Activated CD8-positive, alpha-beta memory T cell treated with anti-CD3 and anti-CD28 coated beads for 1 hour (primary cell): ENCODE measurements around the gene AMY1A.
"Not testable (repeated sequence)": the region's sequence is repeated elsewhere in the genome, so short reads cannot be mapped to it uniquely, and the experiment has no call there.

ENCODE experiments used
- DNase-seq, 2 donors: peaks; one replicate each; pipeline ENCODE4 v3.0.0-alpha.2; 2020; ENCODE audit warnings: low read depth in 1 of 2; ENCODE audit errors: extremely low read depth in 1 of 2

The AMY1A gene

DNA sequence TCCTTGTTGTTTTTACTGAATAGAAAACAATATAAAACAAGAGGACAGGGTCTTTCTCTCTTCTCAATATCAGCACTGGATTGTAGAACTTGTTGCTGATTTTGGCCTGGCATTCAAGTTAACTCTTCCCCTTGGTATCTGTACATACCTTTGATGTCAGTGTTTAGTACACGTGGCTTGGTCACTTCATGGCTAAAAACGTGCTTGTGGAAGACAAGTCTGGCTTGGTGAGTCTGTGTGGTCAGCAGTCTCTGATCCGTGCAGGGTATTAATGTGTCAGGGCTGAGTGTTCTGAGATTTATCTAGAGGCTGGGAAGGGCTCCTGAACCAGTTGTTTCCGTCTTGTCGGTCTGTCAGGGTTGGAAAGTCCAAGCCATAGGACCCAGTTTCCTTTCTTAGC, at the start of gene AMY1A:
TSS of gene AMY1A (plus strand) at position 301 of the 400 bp plus-strand sequence. CDS start 571 bp downstream, outside the sequence.
- DNase-seq: not testable (repeated sequence)

DNA sequence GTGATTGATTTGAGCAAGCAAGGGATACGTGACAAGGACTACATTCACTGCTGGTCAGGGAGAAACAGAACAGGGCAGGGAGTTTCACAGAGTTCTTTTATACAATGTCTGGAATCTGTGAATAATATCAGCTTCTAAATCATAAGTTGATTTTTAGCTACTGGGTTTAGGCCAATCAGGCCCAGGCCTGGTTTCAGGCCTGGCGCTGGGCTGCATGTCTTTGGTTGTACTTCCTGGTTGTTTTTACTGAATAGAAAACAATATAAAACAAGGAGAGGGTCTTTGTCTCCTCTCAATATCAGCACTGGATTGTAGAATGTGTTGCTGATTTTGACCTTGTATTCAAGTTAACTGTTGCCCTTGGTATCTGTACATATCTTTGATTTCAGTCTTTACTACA, 39.2 kb upstream of the AMY1A start:
- no peak for DNase-seq

DNA sequence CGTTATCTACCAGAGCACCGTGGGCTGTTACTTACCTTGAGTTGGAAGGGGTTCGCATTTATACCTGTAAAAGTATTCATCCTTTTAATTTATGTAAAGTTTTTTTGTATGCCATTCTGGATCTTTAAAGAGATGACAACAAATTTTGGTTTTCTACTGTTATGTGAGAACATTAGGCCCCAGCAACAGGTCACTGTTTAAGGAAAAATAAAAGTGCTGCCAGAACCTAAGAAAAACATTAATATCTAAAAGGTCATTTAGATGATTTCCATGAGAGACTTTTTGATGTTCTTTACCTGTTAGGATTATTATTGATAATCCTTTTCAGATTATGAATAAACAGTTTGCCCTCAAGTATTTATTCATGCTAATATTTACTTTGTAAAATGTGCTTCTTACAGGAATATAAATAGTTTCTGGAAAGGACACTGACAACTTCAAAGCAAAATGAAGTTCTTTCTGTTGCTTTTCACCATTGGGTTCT, 38.5 kb upstream of the AMY1A start, which contains the start of gene AMY2A:
TSS of gene AMY2A (plus strand) at position 434 of the 484 bp plus-strand sequence. CDS start at position 448, 14 bp downstream.
- DNase-seq: not testable (repeated sequence)

DNA sequence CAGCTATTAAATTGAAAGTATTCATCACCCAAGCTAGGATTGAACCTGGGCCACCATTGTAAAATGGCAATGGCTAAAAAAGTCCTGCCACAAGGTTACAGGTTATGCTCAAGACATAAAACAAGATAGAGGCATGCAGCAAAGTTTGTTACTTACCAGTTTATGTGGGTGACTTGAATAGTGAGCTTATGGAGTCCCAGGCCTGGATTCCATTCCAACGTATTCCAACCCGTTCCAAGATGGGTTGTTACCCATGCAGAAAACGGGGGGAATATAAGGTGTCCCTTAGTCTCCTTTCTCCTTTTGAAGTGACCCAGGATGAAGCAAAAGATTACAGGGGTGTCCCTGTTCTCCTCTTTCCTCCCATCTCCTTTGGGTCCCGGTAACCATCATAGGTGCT, 28.1 kb upstream of the AMY1A start:
- not testable (repeated sequence) for DNase-seq

DNA sequence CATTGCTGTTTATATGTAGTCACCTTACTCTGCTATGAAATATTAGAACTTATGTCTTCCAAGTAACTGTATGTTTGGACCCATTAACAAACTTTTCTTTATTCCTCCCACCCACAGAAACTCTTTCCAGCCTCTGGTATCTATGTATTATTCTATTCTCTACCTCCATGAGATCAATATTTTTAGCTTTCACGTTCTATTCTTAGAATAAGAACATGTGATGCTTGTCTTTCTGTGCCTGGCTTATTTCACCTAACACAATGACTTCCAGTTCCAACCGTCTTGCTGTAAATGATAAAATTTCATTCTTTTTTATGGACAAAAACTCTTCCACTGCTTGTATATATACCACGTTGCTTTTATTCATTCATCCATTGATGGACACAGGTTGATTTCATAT, 14.4 kb upstream of the AMY1A start:
- not testable (repeated sequence) for DNase-seq

GRCh38 chr1:103643908-103644307, 11.7 kb upstream of the AMY1A start:
- DNase-seq: not testable (repeated sequence)

- DNase-seq: not testable (repeated sequence)
Observed at GRCh38 chr1:103650305-103650704, 5.3 kb upstream of the AMY1A start.

GRCh38 chr1:103650889-103651288, 4.7 kb upstream of the AMY1A start:
- not testable (repeated sequence) for DNase-seq

GRCh38 chr1:103654133-103654532, 1.4 kb upstream of the AMY1A start:
- not testable (repeated sequence) for DNase-seq

- not testable (repeated sequence) for DNase-seq
Observed at GRCh38 chr1:103676335-103676734, 20.8 kb downstream of the AMY1A start.

DNA sequence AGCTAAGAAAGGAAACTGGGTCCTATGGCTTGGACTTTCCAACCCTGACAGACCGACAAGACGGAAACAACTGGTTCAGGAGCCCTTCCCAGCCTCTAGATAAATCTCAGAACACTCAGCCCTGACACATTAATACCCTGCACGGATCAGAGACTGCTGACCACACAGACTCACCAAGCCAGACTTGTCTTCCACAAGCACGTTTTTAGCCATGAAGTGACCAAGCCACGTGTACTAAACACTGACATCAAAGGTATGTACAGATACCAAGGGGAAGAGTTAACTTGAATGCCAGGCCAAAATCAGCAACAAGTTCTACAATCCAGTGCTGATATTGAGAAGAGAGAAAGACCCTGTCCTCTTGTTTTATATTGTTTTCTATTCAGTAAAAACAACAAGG, 40.5 kb downstream of the AMY1A start, which contains the start of gene AMY1B:
TSS of gene AMY1B (minus strand) at position 101 of the 400 bp plus-strand sequence. CDS start 571 bp downstream, outside the sequence.
- not testable (repeated sequence) for DNase-seq

DNA sequence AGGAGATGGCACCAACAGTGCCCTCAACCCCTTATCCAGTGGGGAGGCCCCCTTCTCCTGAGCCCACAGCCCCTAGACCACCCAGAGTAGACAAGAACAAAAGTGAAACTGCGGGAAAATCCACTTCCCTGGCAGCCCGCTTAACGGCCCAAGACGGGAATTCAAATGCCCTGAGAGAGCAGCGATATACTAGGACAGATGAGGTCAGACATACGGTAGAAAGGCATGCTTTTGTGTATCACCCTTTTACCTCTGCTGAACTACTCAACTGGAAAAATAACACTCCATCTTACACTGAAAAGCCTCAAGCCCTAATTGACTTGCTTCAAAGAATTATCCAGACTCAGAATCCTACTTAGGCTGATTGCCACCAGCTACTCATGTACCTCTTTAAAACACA, 41.9 kb downstream of the AMY1A start:
- DNase-seq: not testable (repeated sequence)

DNA sequence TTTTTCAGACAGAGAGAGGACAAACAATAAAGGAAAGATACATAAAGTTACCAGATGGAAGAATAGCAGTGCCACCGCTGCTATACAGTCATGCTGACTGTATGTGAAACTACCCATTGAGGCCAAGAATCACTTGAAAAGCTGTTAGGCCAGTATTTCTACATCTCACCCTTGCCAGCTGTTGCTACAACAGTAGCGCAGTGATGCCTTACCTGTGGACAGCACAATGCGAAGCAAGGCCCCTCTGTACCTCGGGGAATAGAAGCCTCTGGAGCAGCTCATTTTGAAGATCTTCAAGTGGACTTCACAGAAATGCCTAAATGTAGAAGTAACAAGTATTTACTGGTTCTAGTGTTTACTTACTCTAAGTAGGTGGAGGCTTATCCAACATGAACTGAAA, 45.1 kb downstream of the AMY1A start:
- not testable (repeated sequence) for DNase-seq

DNA sequence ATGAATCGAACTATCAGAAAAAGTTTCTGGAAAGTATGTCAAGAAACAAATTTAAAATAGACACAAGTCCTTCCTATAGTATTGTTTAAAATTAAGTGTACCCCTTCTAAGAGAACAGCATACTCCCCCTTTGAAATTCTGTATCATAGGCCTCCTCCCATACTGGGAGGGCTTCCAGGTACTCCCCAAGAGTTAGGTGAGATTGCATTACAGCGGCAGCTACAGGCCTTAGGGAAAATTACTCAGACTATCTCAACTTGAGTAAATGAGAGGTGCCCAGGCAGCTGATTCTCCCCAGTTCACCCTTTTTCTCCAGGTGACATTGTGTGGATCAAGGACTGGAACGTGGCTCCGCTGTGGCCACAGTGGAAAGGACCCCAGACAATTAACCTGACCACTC, 45.7 kb downstream of the AMY1A start:
- DNase-seq: not testable (repeated sequence)

DNA sequence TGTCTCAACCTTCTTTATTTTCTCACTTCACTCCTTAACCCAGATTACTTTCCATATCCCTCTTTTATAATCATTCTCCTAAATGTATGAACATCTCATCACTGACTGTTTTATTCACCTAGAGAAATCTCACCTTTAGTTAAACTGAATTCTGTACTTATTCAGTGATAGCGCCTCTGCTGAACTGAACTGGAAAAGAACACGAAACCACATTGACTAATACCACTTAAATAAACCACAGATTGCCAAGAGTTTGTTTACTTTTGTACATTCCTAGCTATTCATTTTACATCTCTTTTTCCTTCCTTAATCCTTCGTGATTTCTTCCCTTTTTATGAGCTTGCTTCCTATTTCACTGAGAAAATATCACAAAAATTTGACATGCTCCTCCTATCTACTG, 52.1 kb downstream of the AMY1A start:
- not testable (repeated sequence) for DNase-seq

DNA sequence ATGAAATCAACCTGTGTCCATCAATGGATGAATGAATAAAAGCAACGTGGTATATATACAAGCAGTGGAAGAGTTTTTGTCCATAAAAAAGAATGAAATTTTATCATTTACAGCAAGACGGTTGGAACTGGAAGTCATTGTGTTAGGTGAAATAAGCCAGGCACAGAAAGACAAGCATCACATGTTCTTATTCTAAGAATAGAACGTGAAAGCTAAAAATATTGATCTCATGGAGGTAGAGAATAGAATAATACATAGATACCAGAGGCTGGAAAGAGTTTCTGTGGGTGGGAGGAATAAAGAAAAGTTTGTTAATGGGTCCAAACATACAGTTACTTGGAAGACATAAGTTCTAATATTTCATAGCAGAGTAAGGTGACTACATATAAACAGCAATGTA, 54.8 kb downstream of the AMY1A start:
- not testable (repeated sequence) for DNase-seq
